H1 (cell line): ENCODE results near the gene GRIK4.

ENCODE experiments used
- CTCF ChIP-seq, 3 experiments: IDR thresholded peaks; 1 replicate in 2 of 3; 2 replicates in 1 of 3; pipeline versions ENCODE4 v1.5.1 to v1.6.1; 2011; ENCODE audit warnings: low read length in 3 of 3, mild to moderate bottlenecking in 3 of 3, inconsistent platforms in 2 of 3, low read depth in 1 of 3, moderate library complexity in 1 of 3; ENCODE audit not compliant: insufficient read depth in 1 of 3; ENCODE audit errors: control extremely low read depth in 1 of 3
- EP300 ChIP-seq, 2 experiments: IDR thresholded peaks; 1 replicate in 1 of 2; 2 replicates in 1 of 2; pipeline ENCODE4 v1.6.1; 2011 to 2012; ENCODE audit warnings: low read depth in 2 of 2, low read length in 2 of 2, mild to moderate bottlenecking in 2 of 2, borderline replicate concordance in 1 of 2, inconsistent platforms in 1 of 2, moderate library complexity in 1 of 2
- GABPA ChIP-seq: IDR thresholded peaks from 2 replicates; pipeline ENCODE4 v1.6.1; 2011; ENCODE audit warnings: mild to moderate bottlenecking, low read length, moderate library complexity, borderline replicate concordance; ENCODE audit not compliant: insufficient read depth
- JUN ChIP-seq: IDR thresholded peaks from 2 replicates; pipeline ENCODE4 v1.6.1; 2011; ENCODE audit warnings: low read depth, mild to moderate bottlenecking, improper control_type of control experiment, low read length
- MAFK ChIP-seq: IDR thresholded peaks from 2 replicates; pipeline ENCODE4 v1.6.1; 2012; ENCODE audit warnings: low read depth, mild to moderate bottlenecking, improper control_type of control experiment, low read length
- POLR2A ChIP-seq, 2 experiments: IDR thresholded peaks; 1 replicate in 1 of 2; 2 replicates in 1 of 2; pipeline ENCODE4 v1.6.1; 2011; ENCODE audit warnings: low read depth in 2 of 2, low read length in 2 of 2, mild to moderate bottlenecking in 2 of 2; ENCODE audit errors: control extremely low read depth in 1 of 2
- POLR2AphosphoS5 ChIP-seq: IDR thresholded peaks from 2 replicates; pipeline ENCODE4 v1.6.1; 2011; ENCODE audit warnings: low read depth, low read length
- RAD21 ChIP-seq, 2 experiments: IDR thresholded peaks in 1 of 2; conservative IDR thresholded peaks in 1 of 2; 2 replicates each; pipeline ENCODE4 v1.6.1; 2011; ENCODE audit warnings: low read depth in 2 of 2, low read length in 2 of 2, improper control_type of control experiment in 1 of 2, inconsistent platforms in 1 of 2, mild to moderate bottlenecking in 1 of 2, moderate library complexity in 1 of 2
- RBBP5 ChIP-seq: IDR thresholded peaks from 2 replicates; pipeline ENCODE4 v1.7.1; 2012; ENCODE audit warnings: low read depth, mild to moderate bottlenecking, inconsistent platforms, low read length, moderate library complexity, borderline replicate concordance
- SIX5 ChIP-seq: IDR thresholded peaks from 2 replicates; pipeline ENCODE4 v1.6.1; 2011; ENCODE audit warnings: mild to moderate bottlenecking, low read depth, low read length
- USF2 ChIP-seq: IDR thresholded peaks from 2 replicates; pipeline ENCODE4 v1.6.1; 2011; ENCODE audit warnings: low read length, improper control_type of control experiment
- YY1 ChIP-seq: IDR thresholded peaks from 2 replicates; pipeline ENCODE4 v1.6.1; 2011; ENCODE audit warnings: low read depth, mild to moderate bottlenecking, low read length

- no peak for TF ChIP-seq CTCF (IDR thresholded peaks at IDR 0.05; ENCODE audit: control extremely low read depth in 1 of 3, insufficient read depth in 1 of 3, low read depth in 1 of 3, low read length in 3 of 3)
- TF ChIP-seq RBBP5: no peak
- no peak for TF ChIP-seq POLR2A (IDR thresholded peaks at IDR 0.05; ENCODE audit: control extremely low read depth in 1 of 2, low read depth in 2 of 2, low read length in 2 of 2)
- no peak for TF ChIP-seq JUN
- no peak for TF ChIP-seq YY1
- TF ChIP-seq USF2: no peak
- no peak for TF ChIP-seq EP300 (IDR thresholded peaks at IDR 0.05; ENCODE audit: borderline replicate concordance in 1 of 2, low read depth in 2 of 2, low read length in 2 of 2)
- no peak for TF ChIP-seq SIX5
- TF ChIP-seq RAD21 (IDR thresholded peaks at IDR 0.05 in 1 of 2, conservative IDR thresholded peaks at IDR 0.05 in 1 of 2; ENCODE audit: low read depth in 2 of 2, low read length in 2 of 2): no peak
- TF ChIP-seq MAFK: no peak
- TF ChIP-seq GABPA: no peak
- TF ChIP-seq POLR2AphosphoS5: no peak
These were observed 94.9 kb downstream of the GRIK4 start for GRCh38 chr11:120606211-120607010.
